Peyer's patch (tissue), 4 donors: ENCODE data around the gene LZTR1. TPM values are rescaled to one million over a fixed set of nuclear protein-coding genes. Genes with fewer than 3 reads are reported as not detected.

ENCODE experiments used
- DNase-seq, 3 donors: peaks; one replicate each; pipeline ENCODE4 v3.0.0-alpha.2; 2017 to 2019
- H3K27ac ChIP-seq, 4 donors: fragments of 200-600 bp; sonication (generic); one replicate each; pipeline ENCODE4 v1.5.1; 2016 to 2019
- H3K27me3 ChIP-seq, 2 donors: fragments of 200-600 bp; sonication (generic); one replicate each; pipeline ENCODE4 v1.5.1; 2019
- H3K36me3 ChIP-seq, 3 donors: fragments of 200-600 bp; sonication (generic); one replicate each; pipeline ENCODE4 v1.5.1; 2016 to 2019
- H3K4me1 ChIP-seq, 4 donors: fragments of 200-600 bp; sonication (generic); one replicate each; pipeline ENCODE4 v1.5.1; 2016 to 2019
- H3K4me3 ChIP-seq, 4 donors: fragments of 200-600 bp; sonication (generic); 1 replicate in 3 of 4; 2 replicates in 1 of 4; pipeline ENCODE4 v1.5.1; 2016 to 2019; ENCODE audit warnings: mild to moderate bottlenecking in 1 of 4
- H3K9me3 ChIP-seq, 4 donors: fragments of 200-600 bp; sonication (generic); one replicate each; pipeline ENCODE4 v1.5.1; 2016 to 2019; ENCODE audit warnings: mild to moderate bottlenecking in 1 of 4
- POLR2A ChIP-seq, 2 donors: fragments of 450-650 bp; IDR thresholded peaks; one replicate each; pipeline ENCODE4 v1.5.1; 2017; ENCODE audit warnings: antibody characterized with exemption in 2 of 2, mild to moderate bottlenecking in 2 of 2, moderate library complexity in 2 of 2
- total RNA-seq, 4 donors: library from RNA; depleted of rRNA; stranded (reverse); fragments of >200 nt; gene quantifications; one replicate each; pipeline ENCODE4 v1.1.0, GENCODE V29; 2016
- TF ChIP-seq, protein P1 (sequence below), 6 experiments: fragments of 450-650 bp in 4 of 6; fragments of 200-600 bp in 2 of 6; sonication (generic) in 1 of 6; IDR thresholded peaks; one replicate each; pipeline ENCODE4 v1.5.1; 2017 to 2019; ENCODE audit warnings: antibody characterized with exemption in 6 of 6, mild to moderate bottlenecking in 3 of 6, moderate library complexity in 1 of 6

Gene LZTR1
- total RNA-seq, 4 donors from 2014 or later = 65.5 to 144 (median 88.5) TPM

DNA sequence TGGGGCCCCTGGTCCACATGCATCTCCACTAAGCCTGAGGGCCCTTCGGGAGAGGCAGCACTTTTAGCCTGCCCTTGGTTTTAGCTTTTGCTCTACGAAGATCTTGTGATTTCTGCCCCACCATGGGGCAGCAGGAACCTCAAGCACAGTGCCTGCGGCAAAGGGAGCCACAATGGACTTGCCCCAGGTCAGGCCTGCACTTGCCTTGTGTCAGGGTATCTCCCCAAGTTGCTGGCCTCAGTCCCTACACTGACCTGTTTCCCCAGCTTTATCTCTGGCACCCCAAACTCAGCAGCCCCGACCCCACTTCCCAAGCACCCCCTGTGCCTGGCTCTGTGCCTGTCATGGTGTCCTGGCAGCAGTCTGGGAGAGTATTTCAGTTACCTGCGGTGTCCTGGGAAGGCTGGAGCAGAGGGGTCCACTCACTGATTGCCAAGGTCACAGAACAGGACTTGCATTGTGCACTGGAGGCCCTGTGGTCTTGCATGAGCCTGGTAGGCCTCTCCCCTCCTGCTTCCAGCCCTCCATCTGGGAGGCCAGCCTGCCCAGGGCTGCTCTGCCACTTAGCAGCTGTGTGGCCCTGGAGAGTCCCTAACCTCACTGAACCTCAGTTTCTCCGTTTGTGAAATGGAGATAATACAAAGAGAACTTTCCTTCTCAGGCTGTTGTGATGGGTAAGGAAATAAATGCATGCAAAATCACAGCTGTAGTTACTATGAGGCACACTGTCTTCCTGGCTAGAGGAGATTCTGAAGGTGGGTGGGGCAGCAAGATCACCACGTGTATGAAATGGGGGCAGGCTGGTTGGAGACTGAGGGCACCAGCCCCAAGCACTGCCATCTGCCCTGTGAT, 18.7 kb upstream of the LZTR1 start:
- Histone ChIP-seq H3K27me3 (no peaks in the 10 kb centered on the region), H3K27ac (no peak overlapping the region), H3K4me3 (no peak overlapping the region), H3K9me3 (no peaks in the 10 kb centered on the region), H3K36me3 (no peaks in the 10 kb centered on the region), H3K4me1 (peaks cover 6 to 23% (median 15%) of the 10 kb centered on the region in 4 donors)
- TF ChIP-seq, protein P1, sequence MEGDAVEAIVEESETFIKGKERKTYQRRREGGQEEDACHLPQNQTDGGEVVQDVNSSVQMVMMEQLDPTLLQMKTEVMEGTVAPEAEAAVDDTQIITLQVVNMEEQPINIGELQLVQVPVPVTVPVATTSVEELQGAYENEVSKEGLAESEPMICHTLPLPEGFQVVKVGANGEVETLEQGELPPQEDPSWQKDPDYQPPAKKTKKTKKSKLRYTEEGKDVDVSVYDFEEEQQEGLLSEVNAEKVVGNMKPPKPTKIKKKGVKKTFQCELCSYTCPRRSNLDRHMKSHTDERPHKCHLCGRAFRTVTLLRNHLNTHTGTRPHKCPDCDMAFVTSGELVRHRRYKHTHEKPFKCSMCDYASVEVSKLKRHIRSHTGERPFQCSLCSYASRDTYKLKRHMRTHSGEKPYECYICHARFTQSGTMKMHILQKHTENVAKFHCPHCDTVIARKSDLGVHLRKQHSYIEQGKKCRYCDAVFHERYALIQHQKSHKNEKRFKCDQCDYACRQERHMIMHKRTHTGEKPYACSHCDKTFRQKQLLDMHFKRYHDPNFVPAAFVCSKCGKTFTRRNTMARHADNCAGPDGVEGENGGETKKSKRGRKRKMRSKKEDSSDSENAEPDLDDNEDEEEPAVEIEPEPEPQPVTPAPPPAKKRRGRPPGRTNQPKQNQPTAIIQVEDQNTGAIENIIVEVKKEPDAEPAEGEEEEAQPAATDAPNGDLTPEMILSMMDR (IDR thresholded peaks at IDR 0.05) = no peak
- no peak for TF ChIP-seq POLR2A (IDR thresholded peaks at IDR 0.05)
- peak in 1 of 3 donors; percentile 37 for DNase-seq

DNA sequence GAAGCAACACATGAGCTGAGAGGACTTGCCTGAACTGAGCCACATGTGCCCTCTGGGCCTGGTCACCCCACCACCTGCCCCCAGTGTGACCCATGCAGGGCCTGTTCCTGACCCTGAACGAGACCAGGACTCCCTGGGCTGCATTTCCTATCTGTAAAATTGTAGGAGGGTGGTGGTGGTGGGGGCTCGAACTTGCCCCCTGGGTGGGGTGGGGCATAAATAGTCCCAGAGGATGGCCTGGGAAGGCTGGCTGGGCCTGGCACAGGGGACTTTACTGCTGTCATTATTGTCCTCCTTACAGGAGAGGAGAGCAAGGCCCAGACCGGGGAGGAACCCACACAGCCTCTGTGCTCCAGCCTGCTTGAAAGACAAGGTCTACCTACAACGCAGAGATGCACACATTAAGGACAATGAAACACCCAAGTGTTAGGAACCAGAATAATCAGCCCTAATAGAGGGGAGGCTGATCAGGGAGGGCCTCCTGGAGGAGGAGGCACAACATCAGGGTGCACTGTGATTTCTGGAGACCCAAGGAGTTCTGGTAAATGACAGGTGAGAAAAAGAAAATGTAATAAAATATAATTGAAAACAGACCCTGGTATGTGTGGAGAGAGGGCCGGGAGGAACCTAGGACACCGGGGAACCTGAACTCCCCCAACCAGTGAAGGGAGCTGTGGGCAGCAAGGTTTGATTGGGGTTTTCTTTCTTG, 17.9 kb upstream of the LZTR1 start:
- no peaks in the 10 kb centered on the region for H3K27me3 ChIP-seq
- DNase-seq = no peak
- H3K4me1 ChIP-seq = peaks cover 6 to 23% (median 15%) of the 10 kb centered on the region in 4 donors
- no peaks in the 10 kb centered on the region for H3K36me3 ChIP-seq
- TF ChIP-seq POLR2A (IDR thresholded peaks at IDR 0.05) = no peak
- TF ChIP-seq, protein P1 (IDR thresholded peaks at IDR 0.05) = no peak
- H3K9me3 ChIP-seq = no peaks in the 10 kb centered on the region
- H3K27ac ChIP-seq = no peak overlapping the region
- peak overlapping the region in 3 of 4 donors; percentile 50 to 55 (median 53) for H3K4me3 ChIP-seq

DNA sequence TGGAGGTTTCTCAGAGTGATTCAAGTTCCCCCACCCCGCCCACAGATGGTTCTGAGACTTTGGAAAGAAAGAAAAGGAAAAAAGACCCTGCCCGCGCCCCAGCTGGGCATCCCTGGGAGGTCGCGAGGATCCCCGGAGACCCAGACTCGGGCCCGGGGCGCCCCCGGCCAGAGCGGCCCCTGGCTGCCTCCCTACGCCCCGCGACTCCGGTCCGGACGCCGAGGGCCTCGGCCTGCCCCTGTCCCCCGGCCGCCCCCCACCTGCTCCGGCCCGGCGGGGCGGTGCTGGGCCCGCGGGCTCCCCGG, 17.3 kb upstream of the LZTR1 start:
- no peak for DNase-seq
- Histone ChIP-seq H3K4me1 (peaks cover 6 to 23% (median 15%) of the 10 kb centered on the region in 4 donors), H3K9me3 (no peaks in the 10 kb centered on the region), H3K4me3 (peak overlapping the region in 3 of 4 donors; percentile 50 to 55 (median 53)), H3K27ac (no peak overlapping the region), H3K36me3 (no peaks in the 10 kb centered on the region), H3K27me3 (no peaks in the 10 kb centered on the region)
- TF ChIP-seq, protein P1 (IDR thresholded peaks at IDR 0.05) = no peak
- TF ChIP-seq POLR2A (IDR thresholded peaks at IDR 0.05) = no peak

DNA sequence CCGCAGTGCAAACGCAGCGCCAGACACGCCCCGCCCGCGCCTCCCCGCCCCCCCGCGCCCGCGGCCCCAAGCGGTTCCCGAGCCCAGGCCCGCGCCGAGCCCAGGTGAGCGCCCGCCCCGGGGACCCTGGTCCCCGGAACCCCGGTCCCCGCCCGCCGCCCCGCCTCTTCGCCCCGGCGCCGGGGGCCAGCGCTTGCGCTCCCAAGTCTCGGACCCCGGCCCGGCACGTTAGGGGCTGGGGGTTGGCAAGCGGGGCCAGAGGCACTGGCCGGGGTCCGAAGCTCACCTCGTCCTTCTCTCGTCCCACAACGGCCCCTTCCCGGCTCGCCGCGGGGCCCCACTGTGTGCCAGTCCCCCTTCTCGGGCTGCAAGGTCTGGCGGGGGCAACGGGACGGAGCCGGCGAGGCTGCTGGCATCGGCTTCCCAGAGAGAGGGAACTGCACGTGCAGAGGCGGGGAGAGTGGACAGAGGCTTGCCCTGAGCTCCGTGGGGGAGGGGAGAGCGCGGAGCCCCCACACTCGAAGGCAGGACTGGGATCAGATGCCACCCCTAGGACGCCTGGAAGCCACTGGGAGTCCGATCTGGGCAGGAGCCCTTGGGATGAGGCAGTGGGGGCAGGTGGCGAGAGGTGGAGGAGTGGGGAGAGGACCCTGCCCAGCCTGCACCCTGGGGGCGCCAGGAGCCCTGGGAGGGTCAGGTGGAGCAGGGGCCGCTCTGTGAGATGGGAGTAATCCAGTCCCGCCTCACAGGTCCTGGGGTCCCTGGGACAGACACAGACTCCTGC, 16.8 kb upstream of the LZTR1 start:
- DNase-seq = no peak
- no peaks in the 10 kb centered on the region for H3K36me3 ChIP-seq
- TF ChIP-seq, protein P1 (IDR thresholded peaks at IDR 0.05) = no peak
- no peak for TF ChIP-seq POLR2A (IDR thresholded peaks at IDR 0.05)

More for the DNA sequence above, 16.8 kb upstream of the LZTR1 start:
- no peaks in the 10 kb centered on the region for H3K27me3 ChIP-seq
- no peak overlapping the region for H3K27ac ChIP-seq
- no peaks in the 10 kb centered on the region for H3K9me3 ChIP-seq
- peak overlapping the region; percentile 25 to 55 (median 52) for H3K4me3 ChIP-seq
- peaks cover 6 to 23% (median 15%) of the 10 kb centered on the region in 4 donors for H3K4me1 ChIP-seq
